GM19023 (cell line): Measurements from ENCODE around the gene HCN1.
"Not testable (repeated sequence)": the region's sequence is repeated elsewhere in the genome, so short reads cannot be mapped to it uniquely, and the experiment has no call there.

Experiments used
- ATAC-seq: cut with Tn5 transposase; IDR thresholded peaks from one replicate; pipeline ENCODE4 v1.9.1; 2021; ENCODE audit warnings: mild to moderate bottlenecking, moderate library complexity; ENCODE audit not compliant: unreplicated experiment

HCN1 gene

DNA sequence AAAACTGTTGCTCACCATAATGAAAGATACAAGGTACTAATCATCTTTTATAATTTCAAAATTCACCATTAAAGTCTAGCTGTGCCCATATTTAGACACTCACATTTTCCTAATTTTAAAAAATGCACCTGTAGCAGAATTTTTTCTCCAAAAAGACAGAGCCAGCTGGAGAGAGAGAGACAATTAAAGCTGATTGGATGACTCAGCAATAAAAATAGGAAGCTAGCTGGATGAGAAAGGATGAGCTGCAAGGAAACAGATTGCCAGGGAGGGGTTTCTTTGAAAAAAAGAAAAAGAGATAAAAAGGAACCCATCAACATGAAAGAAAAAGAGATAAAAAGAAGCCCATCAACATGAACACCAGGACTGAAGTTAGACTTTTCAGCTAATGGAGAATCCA, 73.8 kb downstream of the HCN1 start:
- no peak for ATAC-seq

DNA sequence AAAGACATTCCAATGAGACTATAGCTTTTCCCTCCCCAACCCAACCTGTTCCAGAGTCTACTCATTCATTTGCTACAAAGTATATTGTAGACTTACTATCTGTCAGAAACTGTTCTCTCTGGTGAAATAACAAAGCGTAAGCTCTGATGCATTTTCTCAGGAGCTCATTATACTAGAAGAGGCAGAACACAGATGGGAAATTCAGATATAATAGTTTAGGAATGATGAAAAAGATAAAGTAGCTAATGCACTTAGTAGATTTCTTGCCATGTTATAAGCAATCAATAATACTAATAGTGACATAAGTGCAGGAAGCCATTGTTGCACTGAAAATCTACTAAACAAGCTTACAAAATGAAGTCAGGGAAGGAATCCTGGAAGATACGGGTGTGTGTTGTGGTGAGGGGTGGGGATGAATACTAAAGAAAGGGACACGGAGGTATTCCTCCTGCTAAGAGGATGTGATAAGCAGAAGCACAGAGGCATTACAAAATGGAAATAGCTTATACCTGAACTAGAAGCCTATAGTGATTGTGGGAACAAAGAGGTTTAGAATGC, 78.2 kb downstream of the HCN1 start:
- no peak for ATAC-seq

DNA sequence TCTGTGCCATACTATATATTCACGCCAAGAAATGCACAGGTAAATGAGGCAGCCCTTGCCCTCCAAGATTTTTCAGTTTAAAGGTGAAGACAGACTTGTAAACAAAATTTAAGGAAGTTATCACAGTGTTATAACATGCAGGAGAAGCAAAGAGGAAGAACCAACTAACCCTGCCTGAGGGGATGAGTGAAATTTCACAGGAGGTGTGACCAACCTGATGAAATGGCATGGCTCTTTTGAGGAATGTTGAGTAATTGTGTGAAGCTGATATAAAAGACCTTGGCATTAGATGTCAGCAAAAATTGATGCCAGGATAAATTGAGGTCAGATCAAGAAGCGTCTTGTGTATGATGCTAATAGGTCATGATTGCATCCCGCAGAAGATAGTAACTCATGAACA, 86.5 kb downstream of the HCN1 start:
- ATAC-seq = no peak

DNA sequence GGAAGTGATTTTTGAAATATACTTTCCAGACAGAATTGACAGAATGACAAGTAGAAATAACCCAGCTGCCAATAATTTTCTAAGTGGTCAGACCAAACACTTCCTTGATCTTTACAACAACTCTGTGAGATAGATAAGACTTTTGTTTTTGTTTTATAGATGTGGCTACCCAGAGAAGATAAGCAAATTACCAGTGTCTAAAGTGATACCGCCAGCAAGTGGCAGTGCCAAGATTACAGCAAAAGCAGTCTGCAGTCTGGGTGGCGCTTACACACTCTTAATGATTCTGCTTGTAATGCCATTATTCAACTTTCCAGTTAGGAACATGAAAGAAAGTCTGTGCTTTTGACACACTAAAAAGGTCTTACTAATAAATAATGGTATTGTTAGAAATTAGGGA, 92.1 kb downstream of the HCN1 start:
- no peak for ATAC-seq

DNA sequence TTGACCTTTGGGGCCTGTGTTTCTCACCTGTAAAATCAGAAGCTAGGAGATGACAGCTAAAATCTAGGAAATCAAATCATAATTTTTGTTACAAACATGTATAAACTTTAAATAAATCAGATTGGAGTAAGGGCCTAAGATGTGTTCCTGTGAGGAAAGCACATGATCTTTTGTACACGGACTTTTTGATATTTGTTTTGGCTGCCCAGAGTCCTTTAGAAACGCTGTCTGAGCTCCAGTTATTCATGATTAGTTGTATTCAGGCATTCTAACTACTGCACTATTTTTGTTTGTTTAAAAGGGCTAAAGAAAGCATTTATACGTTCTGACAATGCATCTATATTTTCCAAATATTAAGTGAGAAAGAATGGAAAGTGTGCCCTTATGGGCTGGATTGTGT, 94.8 kb downstream of the HCN1 start:
- no peak for ATAC-seq

DNA sequence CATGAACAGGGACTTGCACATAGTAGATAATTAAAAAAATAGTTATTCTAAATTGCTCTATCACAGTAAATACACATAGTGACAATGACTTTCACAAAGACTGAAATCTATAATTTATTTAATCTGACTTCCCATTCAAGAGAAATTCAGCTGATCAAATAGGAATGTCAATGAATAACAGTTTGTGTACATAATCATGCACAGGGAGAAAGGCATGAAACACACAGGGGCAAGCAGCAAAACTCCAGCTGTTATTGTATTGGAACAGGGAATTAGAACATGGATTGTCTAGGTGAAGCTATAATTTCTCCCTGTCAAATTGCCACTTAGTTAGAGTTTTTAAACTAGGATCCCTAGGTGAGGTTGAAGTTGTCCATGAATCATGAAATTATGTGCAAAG, 99.9 kb downstream of the HCN1 start:
- ATAC-seq = no peak

DNA sequence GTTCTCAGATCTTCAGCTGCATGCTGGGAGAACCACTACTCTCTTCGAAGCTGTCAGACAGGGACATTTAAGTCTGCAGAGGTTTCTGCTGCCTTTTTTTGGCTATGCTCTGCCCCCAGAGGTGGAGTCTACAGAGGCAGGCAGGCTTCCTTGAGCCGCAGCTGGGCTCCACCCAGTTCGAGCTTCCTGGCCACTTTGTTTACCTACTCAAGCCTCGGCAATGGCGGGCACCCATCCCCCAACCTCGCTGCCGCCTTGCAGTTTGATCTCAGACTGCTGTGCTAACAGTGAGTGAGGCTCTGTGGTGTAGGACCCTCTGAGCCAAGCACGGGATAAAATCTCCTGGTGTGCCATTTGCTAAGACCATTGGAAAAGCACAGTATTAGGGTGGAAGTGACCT, 110.2 kb downstream of the HCN1 start:
- ATAC-seq = not testable (repeated sequence)

DNA sequence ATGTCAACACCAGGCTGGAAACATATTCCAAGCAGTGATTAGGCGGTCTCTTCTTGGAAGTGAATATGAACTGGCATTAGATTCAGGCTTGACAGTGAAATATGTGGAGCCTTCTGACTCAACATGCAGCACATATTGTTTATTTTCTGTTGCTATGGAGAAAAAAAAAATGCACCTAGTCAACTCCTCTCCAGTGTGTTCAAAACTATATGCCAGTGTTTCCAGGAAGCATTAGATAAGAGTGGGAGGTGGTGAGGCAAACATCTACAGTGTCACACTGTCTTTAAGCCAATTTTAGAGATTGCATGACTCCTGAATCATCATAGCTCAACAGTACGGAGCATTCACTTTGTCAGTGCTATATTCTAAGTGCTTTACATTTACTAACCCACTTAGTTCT, 117.9 kb downstream of the HCN1 start:
- no peak for ATAC-seq

DNA sequence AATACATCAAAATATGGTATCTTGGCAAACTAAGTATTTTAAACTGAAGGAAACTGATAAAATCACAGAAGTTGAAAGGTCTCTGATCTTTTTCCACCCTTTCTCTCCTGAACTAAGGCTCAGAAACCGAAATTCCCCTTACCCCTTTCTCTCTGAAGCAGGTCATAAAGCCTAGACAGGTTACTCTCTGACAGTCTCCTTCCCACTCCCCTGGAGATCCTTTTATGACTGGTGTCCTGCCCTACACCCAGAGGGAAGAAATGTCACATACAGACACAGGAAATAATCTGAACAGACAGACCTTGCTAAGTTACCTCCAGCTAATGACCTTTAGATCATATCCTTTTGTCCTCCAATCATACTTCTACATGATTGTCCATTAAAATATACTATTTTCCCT, 127.4 kb downstream of the HCN1 start:
- no peak for ATAC-seq

DNA sequence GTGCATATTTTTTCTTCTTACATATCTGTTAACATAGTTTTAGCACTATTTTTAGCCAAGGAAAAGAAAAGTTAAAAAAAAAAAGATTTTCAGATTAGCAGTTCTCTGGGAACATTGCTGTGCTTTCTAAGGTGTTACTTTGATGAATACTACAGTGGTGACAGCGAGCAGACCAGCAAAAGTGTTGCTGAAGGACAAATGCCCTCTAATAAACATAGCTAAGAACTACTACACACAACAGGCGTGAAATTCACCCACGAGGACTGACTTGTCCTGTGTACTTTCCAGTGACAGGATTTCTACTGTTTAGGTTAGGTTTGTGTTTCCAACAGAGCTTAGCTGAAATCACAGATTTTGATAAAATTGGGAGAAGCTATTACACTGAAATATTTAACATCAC, 153.8 kb downstream of the HCN1 start:
- ATAC-seq = no peak

DNA sequence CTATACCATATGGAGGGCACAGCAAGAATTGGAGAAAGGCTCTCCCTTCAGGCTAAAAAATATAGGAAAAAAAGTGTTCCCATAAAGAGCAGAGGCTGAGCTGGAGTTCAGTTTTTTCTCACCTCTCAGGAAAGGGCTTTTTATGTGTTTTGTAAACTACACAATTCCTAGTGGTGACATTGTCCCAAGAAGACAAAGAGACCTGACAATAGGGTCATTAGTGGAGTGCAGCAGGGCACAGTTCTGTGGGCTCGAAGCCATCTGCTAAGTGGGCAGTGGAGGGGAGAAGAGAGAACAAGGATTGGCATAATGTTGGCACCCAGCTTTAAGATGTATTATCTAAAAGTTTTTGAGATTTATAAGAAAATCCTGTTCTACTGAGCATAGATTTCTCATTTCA, 162.5 kb downstream of the HCN1 start:
- no peak for ATAC-seq

DNA sequence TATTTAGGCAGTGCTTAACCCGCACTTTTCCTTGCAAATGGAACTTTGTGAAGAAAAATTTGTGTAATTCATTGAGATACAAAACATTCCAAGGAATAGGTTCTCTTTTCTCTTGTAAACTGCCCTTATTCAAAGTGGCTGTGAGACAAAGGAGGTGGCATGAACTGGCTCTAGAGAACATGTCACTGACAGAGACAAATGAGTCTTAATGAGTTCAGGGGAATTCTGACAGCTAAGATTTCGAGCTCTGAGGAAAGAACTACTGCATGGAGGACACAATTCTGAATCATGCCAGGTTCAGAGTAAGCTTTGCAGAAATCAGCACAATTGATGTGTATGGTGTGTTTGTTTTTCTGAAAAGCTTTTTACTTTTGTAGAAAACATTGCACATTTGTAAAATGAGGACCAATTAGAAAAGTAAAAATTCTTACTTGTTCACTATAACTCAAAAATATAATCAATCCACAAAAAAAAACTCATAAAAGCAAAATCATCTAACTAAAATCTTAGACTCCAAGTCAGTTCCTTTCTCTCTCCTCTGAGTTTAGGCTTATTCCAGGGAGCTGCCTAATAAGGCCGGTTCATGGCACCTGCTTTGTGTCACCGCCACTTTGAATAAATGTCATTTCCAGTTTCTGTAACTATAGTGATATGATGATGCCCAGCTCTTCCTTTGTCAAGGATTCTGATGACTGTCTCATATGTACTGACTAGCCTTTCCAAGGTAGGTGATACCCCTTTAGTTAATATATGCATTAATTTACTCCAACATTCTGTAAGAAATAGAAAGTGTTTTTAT, 163.2 kb downstream of the HCN1 start:
- no peak for ATAC-seq

DNA sequence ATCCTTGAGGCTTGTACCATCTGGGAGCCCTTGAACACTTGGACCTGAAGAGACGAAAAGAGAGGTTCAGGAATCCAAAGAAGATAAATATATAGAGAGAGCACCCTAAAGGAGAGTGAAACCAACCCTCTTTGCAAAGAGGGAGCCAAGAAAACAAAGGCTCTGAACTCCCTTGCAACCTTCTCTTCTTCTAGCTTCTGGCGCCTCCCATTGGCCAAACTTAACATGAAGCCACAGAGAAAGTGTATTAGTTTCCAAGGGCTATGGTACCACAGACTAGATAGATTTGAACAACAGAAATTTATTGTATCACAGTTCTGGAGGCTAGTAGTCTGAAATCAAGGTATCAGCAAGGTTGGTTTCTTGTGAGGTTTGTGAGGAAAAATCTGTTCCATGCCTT, 175.1 kb downstream of the HCN1 start:
- no peak for ATAC-seq

DNA sequence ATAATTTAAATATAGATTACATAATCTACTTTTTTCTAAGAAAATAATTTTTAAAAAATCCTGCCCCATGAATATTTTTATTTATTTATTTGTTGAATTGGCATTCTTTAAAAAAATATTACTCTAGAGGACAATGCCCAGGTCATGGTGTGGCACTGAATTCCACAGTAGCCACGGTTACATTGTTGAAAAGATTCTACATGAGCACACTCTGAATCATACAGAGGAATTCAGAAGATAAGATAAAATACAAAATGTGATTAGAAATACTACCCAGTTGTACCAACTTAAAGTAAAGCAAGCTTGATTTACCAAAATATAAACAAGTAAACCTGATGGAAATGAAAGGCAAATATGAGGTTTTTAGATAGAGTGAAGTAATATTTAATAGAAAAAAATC, 183.7 kb downstream of the HCN1 start:
- no peak for ATAC-seq

DNA sequence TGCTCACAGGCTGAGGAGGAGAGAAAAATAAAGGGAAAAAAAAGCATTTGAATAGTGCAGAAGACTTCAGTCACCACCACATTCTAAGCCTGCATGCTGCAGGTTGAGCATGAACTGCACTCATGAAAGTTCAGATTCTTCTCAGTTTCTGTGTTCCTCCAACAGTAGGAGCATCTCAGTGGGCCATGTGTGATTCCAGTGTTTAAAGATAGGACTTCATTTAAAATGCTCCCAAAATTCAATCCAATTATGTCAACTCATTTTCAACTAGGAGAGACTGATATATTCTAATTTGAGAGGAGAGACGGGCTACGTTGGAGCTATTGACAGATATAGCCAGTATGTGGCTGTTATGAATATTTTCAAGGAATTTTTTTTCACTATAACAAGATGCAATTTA, 186.8 kb downstream of the HCN1 start:
- ATAC-seq = no peak

DNA sequence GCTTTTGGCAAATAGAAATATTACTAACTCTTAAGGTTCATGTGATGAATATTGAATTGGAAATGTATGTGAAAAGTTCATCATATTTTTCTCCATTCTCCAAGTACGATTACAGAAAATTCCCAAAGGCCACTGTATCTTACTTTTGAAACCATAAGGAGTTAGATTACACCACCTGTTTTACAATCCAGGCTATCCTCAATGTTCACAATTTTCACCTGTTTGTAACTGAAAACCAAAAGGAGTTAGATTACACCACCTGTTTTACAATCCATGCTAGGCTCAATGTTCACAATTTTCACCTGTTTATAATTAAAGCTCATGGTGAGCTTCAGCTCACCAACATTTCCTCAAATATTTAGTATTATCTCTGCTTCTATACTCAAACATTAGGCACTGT, 188.0 kb downstream of the HCN1 start:
- ATAC-seq = no peak

DNA sequence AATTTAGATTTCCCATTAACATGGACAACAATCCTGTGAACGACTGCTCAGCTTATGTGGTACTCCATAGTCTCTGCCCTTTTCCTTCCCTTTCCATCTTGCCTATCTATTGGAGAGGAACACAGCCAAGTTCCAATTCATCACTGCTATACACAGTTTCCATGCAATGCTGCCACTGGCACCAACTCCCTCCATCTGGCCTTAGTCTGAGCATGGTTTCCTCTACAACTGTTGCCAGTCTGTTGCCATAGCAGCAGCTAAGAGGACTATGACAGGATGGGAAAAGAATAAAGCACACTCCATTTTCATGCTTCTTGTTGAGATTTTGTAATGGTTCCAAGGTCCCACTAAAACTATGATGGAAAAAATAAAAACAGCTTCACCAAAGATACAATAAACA, 189.0 kb downstream of the HCN1 start:
- no peak for ATAC-seq

DNA sequence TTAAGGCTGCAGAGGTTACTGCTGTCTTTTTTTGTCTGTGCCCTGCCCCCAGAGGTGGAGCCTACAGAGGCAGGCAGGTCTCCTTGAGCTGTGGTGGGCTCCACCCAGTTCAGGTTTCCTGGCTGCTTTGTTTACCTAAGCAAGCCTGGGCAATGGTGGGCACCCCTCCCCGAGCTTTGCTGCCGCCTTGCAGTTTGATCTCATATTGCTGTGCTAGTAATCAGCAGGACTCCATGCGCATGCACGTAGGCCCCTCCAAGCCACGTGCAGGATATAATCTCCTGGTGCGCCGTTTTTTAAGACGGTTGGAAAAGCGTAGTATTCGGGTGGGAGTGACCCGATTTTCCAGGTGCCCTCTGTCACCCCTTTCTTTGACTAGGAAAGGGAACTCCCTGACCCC, 197.2 kb downstream of the HCN1 start:
- not testable (repeated sequence) for ATAC-seq

DNA sequence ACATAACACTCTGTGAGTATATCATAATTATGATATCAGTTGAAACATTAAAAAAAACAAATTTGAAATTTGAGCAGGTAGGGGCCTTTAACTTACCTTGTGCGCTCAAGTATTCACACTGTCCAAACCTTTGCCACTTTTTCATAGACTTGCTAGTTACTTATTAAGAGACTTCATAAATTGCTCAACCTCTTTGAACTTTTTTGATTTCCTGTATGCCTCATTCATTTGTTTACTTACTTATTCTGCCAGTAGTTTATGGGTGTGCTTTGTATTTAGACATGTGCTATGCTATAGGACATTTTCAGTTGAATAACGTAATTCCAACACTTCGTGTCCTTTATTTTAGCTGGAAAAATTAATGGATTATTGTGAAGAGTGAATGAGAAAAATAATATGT, 204.8 kb downstream of the HCN1 start:
- no peak for ATAC-seq

DNA sequence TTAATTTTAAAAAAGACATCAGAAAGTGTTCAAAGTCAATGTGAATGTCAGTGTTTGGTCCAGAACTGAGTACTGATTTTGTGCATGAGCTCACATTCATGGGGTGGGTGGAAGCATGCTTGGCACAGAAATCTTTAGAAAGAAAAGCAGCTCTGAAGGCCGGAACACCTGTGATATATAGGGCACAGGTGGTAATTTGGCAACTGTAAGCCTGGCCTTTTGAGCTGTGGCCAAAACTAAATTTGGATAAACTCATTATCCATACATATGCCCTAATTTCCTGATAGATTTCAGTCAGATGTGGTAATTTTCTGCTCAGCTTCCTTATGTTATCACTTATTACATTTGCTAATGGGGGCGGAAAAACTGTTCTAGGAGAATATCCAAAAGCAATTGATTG, 211.4 kb downstream of the HCN1 start:
- no peak for ATAC-seq

DNA sequence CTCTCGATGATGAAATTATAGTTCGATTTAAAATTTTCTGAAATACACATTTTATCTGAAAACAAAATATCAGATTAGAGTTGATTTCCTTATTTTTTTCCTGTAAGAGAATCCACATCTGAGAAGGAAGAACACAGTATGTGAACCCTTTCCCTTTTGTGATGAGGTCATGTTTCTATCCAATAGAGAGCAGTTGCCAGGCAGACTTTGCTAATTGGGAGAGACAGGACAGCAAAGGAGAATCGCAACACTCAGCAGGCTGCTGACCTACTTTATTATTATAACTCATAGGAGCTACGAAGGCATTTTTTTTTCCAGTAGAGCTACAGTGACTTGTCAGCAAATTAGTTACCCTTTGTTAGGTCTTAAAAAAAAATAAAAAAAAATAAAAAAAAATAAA, 242.1 kb downstream of the HCN1 start:
- peak; percentile 62 for ATAC-seq

DNA sequence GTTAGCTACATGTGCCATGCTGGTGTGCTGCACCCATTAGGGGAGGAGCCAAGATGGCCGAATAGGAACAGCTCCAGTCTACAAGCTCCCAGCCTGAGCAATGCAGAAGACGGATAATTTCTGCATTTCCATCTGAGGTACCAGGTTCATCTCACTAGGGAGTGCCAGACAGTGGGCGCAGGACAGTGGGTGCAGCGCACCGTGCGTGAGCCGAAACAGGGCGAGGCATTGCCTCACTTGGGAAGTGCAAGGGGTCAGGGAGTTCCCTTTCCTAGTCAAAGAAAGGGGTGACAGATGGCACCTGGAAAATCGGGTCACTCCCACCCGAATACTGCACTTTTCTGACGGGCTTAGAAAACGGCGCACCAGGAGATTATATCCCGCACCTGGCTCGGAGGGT, 251.3 kb downstream of the HCN1 start:
- ATAC-seq = not testable (repeated sequence)

DNA sequence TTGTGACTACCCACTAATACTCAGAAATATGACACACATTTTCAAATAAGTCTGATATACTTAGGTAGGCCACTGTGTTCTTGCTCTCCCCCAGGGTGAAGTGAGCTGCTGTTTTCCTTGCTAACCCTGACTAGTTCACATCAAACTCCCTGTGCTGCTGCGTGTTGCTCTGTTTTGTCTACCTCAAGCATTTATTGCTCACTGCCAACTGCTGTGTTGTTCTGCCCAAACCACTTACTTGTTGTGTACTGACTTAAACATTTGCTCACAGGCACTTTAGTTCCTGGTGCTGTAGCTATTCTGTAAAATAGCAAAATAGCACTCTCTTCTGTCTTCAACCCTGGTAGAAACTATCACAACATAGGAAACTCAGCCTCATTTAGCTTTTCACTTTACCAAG, 255.7 kb downstream of the HCN1 start:
- ATAC-seq = no peak
